Natural killer cell (primary cell): Measurements from ENCODE around the gene ATP10D. TPM values are rescaled to one million over a fixed set of nuclear protein-coding genes. Genes with fewer than 3 reads are reported as not detected.

Source experiments
- ATAC-seq, 3 donors: fragments of 150-1000 bp in 2 of 3; fragments of 200-7000 bp in 1 of 3; cut with Tn5 transposase; 1 replicate in 1 of 3; 2 replicates in 2 of 3; pipeline ENCODE4 v1.10.0; 2021; ENCODE audit warnings: mild to moderate bottlenecking in 2 of 3, moderate library complexity in 2 of 3
- DNase-seq, 2 donors: peaks; one replicate each; pipeline versions ENCODE4 v3.0.0 to v3.0.0-alpha.2; 2013 to 2021; ENCODE audit warnings: mixed read lengths in 1 of 2
- H3K27ac ChIP-seq: one replicate; pipeline ENCODE4 v1.5.1; 2013; ENCODE audit warnings: mild to moderate bottlenecking, low read length
- H3K27me3 ChIP-seq: one replicate; pipeline ENCODE4 v1.6.1; 2013; ENCODE audit warnings: low read length; ENCODE audit not compliant: control insufficient read depth, insufficient read depth
- H3K36me3 ChIP-seq: one replicate; pipeline ENCODE4 v1.6.1; 2013; ENCODE audit warnings: low read length; ENCODE audit not compliant: control insufficient read depth, insufficient read depth
- H3K4me1 ChIP-seq: one replicate; pipeline ENCODE4 v1.6.1; 2013; ENCODE audit warnings: low read length; ENCODE audit not compliant: control insufficient read depth, insufficient read depth
- H3K4me3 ChIP-seq: one replicate; pipeline ENCODE4 v1.5.1; 2013; ENCODE audit warnings: low read length
- H3K9me3 ChIP-seq: one replicate; pipeline ENCODE4 v1.6.1; 2013; ENCODE audit warnings: low read length; ENCODE audit not compliant: control insufficient read depth, insufficient read depth
- H3K27ac Mint-ChIP-seq, 2 donors: one replicate each; pipeline ENCODE4 v1.8.0; 2022; ENCODE audit warnings: mild to moderate bottlenecking in 2 of 2, mixed read lengths in 2 of 2, moderate library complexity in 1 of 2
- H3K27me3 Mint-ChIP-seq, 2 donors: one replicate each; pipeline ENCODE4 v1.8.0; 2022; ENCODE audit warnings: low read depth in 2 of 2, mixed read lengths in 2 of 2
- H3K36me3 Mint-ChIP-seq: one replicate; pipeline ENCODE4 v1.8.0; 2022; ENCODE audit warnings: mixed read lengths
- H3K4me1 Mint-ChIP-seq, 2 donors: one replicate each; pipeline ENCODE4 v1.8.0; 2022; ENCODE audit warnings: mixed read lengths in 2 of 2
- H3K4me3 Mint-ChIP-seq: one replicate; pipeline ENCODE4 v1.8.0; 2022; ENCODE audit warnings: mild to moderate bottlenecking, moderate library complexity, mixed read lengths
- H3K9me3 Mint-ChIP-seq, 2 donors: one replicate each; pipeline ENCODE4 v1.8.0; 2022; ENCODE audit warnings: mixed read lengths in 2 of 2
- WGBS: methylation state at CpG from one replicate; pipeline ENCODE4 v1.1.7; 2013; ENCODE audit warnings: missing lambda C conversion rate; ENCODE audit not compliant: insufficient coverage; 5-methylcytosine and 5-hydroxymethylcytosine counted together
- intact Hi-C: fragments of 100-400 bp; cut with micrococcal nuclease; formaldehyde crosslinking; loops from one replicate; pipeline ENCODE4 v1.14.2; 2022
- total RNA-seq, 4 donors: library from RNA; stranded (reverse); fragments of 120-200 nt in 1 of 4; gene quantifications; one replicate each; pipeline versions ENCODE4 v1.2.3 to v1.2.4, GENCODE V29; 2013 to 2022
- TF ChIP-seq, protein P1 (sequence below): fragments of 200-600 bp; IDR thresholded peaks from one replicate; pipeline ENCODE4 v1.8.0; 2022; ENCODE audit warnings: antibody characterized with exemption

ATP10D gene
- total RNA-seq, 3 donors from 2014 or later (not counting 1 experiment from before 2014, with no cell fraction given): 19.8 to 79.3 (median 28.0) TPM

DNA sequence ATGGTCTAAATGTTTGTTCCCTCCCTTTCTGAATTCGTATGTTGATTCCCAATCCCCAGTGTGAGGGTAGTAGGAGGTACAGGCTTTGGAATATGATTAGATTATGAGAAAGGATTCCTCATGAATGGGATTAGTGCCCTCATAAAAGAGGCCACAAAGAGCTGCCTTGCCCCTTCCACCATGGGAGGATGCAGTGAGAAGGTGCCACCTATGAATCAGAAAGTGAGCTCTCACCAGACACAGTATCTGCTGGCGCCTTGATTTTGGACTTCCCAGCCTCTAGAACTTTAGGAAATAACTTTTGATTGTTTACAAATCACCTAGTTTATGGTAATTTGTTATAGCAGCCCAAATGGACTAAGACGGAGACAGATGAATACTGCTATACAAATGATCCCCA lies 3.6 kb downstream of the ATP10D start:
- intact Hi-C loops: no loop called here
- no peak overlapping the region for H3K27ac ChIP-seq
- H3K27ac Mint-ChIP-seq: no peak overlapping the region

DNA sequence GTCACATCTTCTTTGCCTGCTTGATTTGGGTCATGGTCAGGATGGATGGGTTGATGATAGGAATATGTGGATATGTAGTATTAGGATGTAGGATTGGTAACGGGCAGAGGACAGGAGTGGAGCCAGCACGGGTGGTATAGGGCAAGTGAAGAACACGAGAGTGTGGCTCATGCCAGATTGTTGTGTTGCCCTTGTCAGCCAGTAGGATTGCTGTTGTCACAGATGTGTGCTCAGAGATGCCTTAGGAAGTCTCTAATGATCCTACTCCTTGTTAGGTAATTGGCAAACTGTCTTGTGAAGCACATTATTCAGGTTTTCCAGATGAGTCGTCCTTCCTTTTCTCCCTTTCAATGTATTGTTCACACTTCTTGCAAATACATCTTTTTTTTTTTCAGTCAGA lies 5.5 kb downstream of the ATP10D start:
- H3K4me1 Mint-ChIP-seq: peaks cover 29 to 37% of the 10 kb centered on the region in 2 donors
- H3K4me3 Mint-ChIP-seq: no peak overlapping the region

More for the DNA sequence above, 3.6 kb downstream of the ATP10D start:
- Histone ChIP-seq H3K36me3 (no peaks in the 10 kb centered on the region), H3K27me3 (no peaks in the 10 kb centered on the region), H3K4me3 (no peak overlapping the region), H3K4me1 (peaks cover 4% of the 10 kb centered on the region), H3K9me3 (no peaks in the 10 kb centered on the region)
- WGBS: 100% methylated on average over 1 of the region's 3 CpGs
- Mint-ChIP-seq H3K4me1 (peaks cover 43 to 47% of the 10 kb centered on the region in 2 donors), H3K4me3 (no peak overlapping the region), H3K9me3 (no peaks in the 10 kb centered on the region), H3K27me3 (no peaks in the 10 kb centered on the region), H3K36me3 (no peaks in the 10 kb centered on the region)
- TF ChIP-seq, protein P1, sequence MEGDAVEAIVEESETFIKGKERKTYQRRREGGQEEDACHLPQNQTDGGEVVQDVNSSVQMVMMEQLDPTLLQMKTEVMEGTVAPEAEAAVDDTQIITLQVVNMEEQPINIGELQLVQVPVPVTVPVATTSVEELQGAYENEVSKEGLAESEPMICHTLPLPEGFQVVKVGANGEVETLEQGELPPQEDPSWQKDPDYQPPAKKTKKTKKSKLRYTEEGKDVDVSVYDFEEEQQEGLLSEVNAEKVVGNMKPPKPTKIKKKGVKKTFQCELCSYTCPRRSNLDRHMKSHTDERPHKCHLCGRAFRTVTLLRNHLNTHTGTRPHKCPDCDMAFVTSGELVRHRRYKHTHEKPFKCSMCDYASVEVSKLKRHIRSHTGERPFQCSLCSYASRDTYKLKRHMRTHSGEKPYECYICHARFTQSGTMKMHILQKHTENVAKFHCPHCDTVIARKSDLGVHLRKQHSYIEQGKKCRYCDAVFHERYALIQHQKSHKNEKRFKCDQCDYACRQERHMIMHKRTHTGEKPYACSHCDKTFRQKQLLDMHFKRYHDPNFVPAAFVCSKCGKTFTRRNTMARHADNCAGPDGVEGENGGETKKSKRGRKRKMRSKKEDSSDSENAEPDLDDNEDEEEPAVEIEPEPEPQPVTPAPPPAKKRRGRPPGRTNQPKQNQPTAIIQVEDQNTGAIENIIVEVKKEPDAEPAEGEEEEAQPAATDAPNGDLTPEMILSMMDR: no peak
- DNase-seq (no peak), ATAC-seq (no peak)

DNA sequence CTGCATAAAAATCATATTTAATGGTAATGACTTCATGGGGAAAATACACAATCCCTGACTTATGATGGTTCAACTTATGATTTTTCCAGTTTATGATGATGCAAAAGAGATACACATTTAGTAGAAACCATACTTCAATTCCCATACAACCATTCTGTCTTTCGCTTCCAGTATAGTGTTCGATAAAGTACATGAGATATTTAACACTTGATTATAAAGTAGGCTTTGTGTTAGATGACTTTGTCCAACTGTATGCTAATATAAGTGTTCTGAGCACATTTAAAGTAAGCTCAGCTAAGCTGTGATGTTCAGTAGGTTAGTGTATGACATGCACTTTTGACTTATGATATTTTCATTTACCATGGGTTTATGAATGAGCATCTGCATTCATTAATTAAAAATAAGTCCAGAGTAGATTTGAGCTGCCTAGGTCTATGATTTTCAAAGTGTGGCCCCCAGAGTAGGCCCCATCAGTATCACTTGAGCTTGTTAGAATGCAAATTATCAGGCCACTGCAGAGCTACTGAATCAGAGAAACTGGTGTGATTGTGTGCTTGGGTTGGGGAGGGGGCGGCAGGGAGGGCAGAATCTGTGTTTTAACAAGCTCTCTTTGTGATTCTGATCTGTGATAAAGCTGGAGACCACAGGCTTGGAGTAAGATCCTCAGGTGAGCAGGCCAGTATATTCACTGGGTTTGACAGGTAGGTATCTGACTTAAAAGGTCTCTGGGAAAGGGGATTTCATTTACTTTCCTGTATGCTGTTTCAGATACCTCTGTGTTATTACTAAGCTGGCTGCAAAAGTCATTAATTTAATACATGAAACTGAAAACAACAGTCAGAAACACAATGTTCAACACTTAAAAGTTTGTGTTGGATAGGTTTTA lies 8.4 kb downstream of the ATP10D start:
- peaks cover 29 to 34% of the 10 kb centered on the region in 2 donors for H3K4me1 Mint-ChIP-seq
- no peak overlapping the region for H3K27ac ChIP-seq
- no peak for ATAC-seq
- no peak for DNase-seq
- 86% methylated on average over 2 of the region's 3 CpGs for WGBS
- H3K4me3 Mint-ChIP-seq: no peak overlapping the region
- H3K27ac Mint-ChIP-seq: no peak overlapping the region
- no peak overlapping the region for H3K4me3 ChIP-seq
- H3K27me3 ChIP-seq: no peaks in the 10 kb centered on the region
- H3K4me1 ChIP-seq: no peaks in the 10 kb centered on the region
- intact Hi-C loops: loop anchor here (5.0 kb wide), 1 partner anchor 69 kb away; no protein-coding TSS in a partner anchor
- H3K9me3 ChIP-seq: no peaks in the 10 kb centered on the region
- no peaks in the 10 kb centered on the region for H3K36me3 Mint-ChIP-seq
- H3K27me3 Mint-ChIP-seq: no peaks in the 10 kb centered on the region
- H3K9me3 Mint-ChIP-seq: no peaks in the 10 kb centered on the region
- H3K36me3 ChIP-seq: no peaks in the 10 kb centered on the region
- TF ChIP-seq, protein P1: no peak

More for the DNA sequence above, 5.5 kb downstream of the ATP10D start:
- H3K9me3 Mint-ChIP-seq: no peaks in the 10 kb centered on the region
- Histone ChIP-seq H3K4me1 (no peaks in the 10 kb centered on the region), H3K9me3 (no peaks in the 10 kb centered on the region), H3K36me3 (no peaks in the 10 kb centered on the region), H3K27me3 (no peaks in the 10 kb centered on the region), H3K4me3 (no peak overlapping the region), H3K27ac (no peak overlapping the region)
- intact Hi-C loops: loop anchor here (5.0 kb wide), 1 partner anchor 72 kb away; no protein-coding TSS in a partner anchor
- no peaks in the 10 kb centered on the region for H3K27me3 Mint-ChIP-seq
- WGBS: 85% methylated on average over 3 of the region's 4 CpGs
- no peak overlapping the region for H3K27ac Mint-ChIP-seq
- ATAC-seq: peak; percentile 76 to 89 (median 88)
- TF ChIP-seq, protein P1: peak; percentile 59
- DNase-seq: peak in 1 of 2 donors; percentile 56
- H3K36me3 Mint-ChIP-seq: no peaks in the 10 kb centered on the region
